T-helper 2 cell (primary cell): ENCODE measurements around the gene HOXB7.
A peak's percentile ranks its signal among the peaks of the same experiment; 100 is the strongest.

Source experiments
- DNase-seq, 5 experiments: peaks; one replicate each; pipeline versions ENCODE4 v3.0.0 to v3.0.0-alpha.2; 2012 to 2022

The HOXB7 gene

DNA sequence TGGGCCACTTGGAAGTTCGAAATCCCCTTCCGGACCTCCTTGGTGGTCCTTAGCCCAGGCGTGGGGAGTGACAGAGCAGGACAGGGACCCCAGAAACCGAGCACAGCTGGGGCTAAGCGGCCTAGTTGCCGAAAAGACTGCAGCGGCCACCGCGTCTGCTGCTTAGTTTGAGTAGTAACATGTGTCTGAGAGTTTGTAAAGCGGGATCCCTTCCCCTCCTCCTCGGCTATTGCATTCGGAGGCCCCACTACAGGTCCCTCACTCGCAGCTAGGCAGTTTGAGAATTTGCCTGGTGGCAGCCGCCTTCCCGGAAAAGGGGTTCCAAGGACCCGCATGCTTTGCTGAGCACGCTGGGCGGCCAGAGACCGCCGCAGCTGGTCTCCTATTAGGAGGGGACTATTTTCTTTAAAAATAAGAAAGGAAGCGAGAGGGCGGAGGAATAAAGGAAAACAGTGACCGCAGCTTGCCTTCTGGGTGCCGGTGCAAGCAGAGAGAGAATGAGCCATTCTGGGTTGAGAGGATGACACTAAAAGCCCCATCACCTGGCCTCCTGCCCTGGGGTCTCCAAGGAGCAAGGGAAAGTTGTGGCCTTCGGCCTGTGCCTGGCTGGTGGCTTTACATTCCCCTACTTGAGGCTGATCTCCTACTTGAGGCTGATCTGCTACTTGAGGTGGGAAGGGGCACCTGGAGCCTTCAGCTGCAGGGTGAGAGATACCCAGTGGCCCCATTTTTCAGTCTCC is 16.1 kb downstream of the HOXB7 start:
- no peak for DNase-seq

DNA sequence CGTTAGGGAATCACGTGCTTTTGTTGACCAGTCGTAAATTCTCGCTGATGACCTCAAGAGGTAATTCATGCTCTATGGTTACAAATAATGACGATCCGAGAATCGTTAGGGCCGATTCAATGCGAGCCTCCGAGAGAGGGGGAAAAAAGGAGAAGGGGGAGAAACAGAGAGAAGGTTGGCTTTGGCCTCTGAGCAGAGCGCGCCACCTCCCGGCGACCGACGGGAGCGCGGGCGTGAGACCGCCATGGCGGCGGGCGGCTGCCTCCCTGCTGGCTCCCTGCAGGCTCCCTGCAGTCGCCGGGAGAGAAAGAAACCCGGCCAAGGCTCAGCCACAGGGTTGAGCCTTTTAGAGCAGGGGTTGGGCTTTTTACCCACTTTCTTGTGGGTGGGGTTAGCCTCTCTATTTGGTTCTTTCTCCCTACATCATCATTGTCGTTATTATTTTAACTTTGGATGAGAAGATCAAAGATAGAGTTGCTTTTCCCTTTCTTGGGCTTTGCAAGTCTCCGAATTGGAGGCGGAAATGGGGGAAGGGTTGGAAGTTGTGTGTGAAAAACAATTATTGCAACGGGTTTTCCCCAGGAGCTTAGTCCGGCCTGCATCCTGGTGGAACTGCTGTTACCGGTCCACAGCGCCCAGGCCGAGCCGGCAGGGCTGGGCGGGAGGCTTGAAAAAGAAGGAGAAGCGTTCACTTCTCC is 16.8 kb downstream of the HOXB7 start:
- DNase-seq = peak; percentile 66 to 79 (median 71)

GRCh38 chr17:48593126-48593829 is 17.5 kb downstream of the HOXB7 start, which contains the start of gene HOXB5:
TSS of gene HOXB5 (minus strand) at chr17:48593779. CDS start at chr17:48593682, 97 bp downstream.
- peak in 1 of 5 experiments; percentile 44 for DNase-seq

GRCh38 chr17:48592577-48592976 is 18.2 kb downstream of the HOXB7 start:
- no peak for DNase-seq

DNA sequence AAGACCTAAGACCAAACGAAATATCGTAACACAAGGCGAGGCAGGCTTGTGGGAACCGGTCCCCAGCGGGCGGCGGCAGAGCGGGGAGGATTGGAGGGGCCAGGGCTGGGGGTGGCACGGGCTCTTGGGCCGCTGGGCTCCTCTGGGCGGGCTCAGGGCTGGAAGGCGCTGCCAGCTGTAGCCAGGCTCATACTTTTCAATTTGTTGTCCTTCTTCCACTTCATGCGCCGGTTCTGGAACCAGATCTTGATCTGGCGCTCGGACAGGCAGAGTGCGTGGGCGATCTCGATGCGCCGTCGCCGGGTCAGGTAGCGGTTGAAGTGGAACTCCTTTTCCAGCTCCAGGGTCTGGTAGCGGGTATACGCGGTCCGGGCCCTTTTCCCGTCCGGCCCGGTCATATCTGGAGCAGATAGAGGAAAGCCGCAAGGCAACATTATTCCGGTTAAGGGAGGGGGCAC is 18.7 kb downstream of the HOXB7 start:
- no peak for DNase-seq

- DNase-seq = no peak
Measured at GRCh38 chr17:48591255-48592056, 19.4 kb downstream of the HOXB7 start.

- no peak for DNase-seq
Measured at GRCh38 chr17:48590607-48591161, 20.1 kb downstream of the HOXB7 start.

DNA sequence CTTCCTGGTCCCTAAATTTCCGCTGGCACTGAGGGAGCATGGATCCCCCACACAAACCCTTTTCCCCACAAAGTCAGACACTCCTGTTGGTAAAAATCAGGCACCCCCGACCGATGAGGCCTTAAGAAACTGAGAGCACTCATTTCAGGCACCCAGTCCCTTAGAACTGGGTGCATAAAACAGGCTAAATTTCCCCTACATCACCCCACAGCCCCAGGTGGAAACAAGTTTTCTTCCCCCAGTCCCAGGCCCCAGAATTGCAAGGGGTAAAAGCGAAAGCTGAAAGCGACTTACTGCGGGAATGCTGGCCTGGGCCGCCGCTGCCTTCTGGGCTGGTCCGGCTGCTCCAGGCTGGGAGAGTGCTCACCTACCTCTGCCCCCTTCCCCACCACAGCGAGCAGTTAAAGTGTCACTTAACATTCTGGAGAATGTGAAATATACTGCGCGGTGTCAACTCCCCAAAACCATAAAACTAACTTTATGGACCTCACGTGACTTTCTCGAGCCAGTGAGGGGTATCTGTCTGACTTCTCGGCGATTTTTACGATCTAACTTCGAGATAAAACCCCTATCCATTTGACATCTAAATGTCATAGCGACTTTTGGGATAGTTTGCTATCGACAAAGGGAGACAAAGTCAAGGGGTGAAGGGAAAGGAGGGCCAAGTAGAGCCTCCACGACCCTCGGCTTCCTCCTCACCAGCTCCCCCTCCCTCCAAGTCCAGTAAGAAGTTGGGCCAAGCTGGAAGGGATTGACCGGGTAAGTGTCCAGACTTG is 20.8 kb downstream of the HOXB7 start, which contains the start of gene HOXB3:
TSS of gene HOXB3 (minus strand) at position 411 of the 776 bp plus-strand sequence. CDS start 37,767 bp downstream, outside the sequence.
- DNase-seq = no peak

GRCh38 chr17:48589060-48589830 is 21.6 kb downstream of the HOXB7 start:
- DNase-seq = no peak

DNA sequence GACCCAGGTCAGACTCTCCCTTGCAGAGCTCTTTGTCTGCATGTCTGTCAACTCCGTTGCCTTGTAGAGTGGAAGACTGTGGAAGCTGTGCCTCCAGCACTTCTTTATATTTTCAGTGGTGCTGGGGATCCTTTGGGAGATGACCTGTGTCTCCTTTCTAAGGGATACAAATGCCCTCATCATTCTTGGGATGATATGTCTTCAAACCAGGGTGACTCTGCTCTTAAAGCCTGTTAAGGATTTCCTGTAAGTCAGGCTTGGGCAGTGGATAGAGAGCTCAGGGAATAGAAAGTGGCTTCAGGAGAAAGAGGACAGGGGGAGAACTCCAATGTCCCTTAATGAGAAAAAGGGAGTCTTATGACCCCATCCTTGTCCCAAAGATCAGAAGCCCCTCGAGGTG is 22.3 kb downstream of the HOXB7 start:
- no peak for DNase-seq

DNA sequence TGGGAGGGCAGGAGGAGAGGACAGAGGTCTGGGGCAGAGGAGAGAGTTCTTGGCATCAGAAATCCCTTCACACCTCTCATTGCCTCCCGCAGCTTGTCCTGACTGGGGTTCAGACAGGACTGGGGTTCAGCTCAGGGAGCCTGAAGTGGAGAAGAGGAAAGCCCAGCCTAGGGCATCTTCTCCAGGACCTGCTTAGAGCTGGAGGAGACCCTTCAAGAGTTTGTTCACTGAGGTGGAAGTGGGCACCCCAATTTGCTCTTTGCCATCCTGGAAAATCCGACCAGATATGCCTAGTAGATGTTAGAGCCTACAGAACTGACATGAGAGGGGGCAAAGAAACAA is 22.8 kb downstream of the HOXB7 start:
- DNase-seq = no peak

DNA sequence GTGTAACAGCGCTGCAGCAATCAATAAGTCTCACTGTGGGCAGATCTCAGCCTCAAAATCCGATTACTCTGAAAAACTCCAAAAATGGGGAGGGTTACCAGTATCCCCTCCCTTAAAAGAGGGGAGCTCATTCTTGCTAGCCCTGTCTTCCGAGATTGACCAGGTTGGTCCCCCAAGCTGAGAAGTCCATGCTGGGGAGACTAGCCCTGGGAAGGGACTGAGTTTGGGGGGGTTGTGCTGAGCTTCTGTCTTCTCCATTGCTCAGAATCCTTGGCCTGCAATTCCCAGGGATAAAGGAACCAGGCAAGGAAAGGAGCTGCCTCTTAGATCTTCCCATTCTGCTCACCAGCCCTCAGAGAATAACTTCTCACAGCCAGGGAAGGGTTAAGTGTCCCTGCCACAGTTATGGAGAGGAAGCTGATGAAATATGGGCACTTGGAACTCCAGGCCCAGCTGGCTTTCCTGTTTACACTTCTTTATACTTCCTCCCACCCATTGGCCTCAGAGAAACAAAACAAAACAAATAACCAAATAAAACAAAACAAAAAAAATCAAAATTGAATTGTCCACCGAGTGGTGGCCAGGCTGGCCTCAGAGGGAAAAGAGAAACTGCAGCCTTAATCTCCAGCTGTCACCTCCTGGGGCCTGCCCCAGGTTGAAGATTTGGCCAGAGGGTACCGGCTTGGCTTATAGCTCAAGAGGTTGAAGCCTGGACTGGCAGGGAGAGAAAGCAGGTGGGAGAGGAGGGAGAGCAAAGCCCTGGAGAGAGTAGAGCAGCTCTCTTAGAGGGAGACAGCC is 23.3 kb downstream of the HOXB7 start:
- no peak for DNase-seq

GRCh38 chr17:48586355-48587258 is 24.2 kb downstream of the HOXB7 start:
- peak in 1 of 5 experiments; percentile 28 for DNase-seq

- DNase-seq = no peak
Measured at GRCh38 chr17:48584223-48584741, 26.5 kb downstream of the HOXB7 start.

DNA sequence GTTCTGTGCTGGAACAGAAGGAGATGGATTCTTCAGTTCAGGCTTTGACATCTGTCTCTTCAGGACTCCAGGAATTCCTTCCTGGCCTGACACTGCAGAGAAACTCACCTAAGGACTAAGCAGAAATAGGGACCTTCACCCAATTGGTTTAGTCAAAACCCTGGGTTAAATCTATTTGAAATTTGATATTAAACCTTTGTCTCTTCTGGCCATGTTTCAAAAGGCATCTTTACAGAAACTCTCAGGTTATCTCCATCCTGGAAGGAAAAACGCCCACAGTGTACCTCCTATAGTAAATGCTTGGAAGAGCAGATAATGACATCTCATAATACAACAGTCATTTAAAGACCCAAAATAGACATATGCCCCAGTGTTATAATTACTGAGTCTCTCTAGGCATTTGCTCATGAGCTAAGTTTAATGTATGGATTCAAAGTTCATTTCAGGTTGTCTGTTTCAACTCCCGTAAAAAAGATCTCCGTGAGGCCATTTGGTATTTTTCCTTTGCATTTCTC is 27.1 kb downstream of the HOXB7 start:
- DNase-seq = no peak

DNA sequence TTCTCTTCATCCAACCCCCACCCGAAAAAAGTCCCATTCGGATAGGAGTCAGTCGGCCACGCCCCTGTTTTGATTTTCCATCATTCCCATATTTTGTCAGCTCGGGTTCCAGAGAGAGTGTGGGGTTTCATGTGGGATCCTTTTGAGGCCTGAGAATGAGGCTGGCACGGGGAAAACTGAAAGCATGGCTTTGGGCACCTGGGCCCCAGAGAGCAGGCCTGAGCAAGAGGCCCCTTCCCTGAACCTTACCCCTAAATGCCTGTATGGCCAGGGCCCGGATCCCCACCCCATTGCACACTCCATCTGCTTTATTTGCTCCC is 28.1 kb downstream of the HOXB7 start:
- no peak for DNase-seq

- DNase-seq = no peak
Measured at GRCh38 chr17:48579760-48580554, 30.9 kb downstream of the HOXB7 start.

DNA sequence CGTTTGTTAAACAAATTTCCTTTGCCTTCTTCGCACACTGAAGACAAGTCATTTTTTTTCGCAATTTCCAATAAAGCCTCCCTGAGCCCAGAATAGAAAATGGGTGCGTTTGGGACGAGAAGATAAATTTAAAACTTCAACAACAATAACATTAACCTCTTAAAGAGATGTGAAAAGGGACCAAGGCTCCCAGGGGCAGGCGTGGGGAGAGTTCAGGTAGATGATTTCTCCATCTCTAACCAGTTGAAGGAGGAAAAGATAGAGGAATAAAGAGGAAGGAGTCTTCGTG is 31.4 kb downstream of the HOXB7 start:
- no peak for DNase-seq
